ENCODE data around the gene SLC16A10. TPM values are rescaled to one million over a fixed set of nuclear protein-coding genes. Genes with fewer than 3 reads are reported as not detected.
A peak's percentile ranks its signal among the peaks of the same experiment; 100 is the strongest.

Gene SLC16A10
- 11.9 TPM for total RNA-seq
- long read RNA-seq, transcript SLC16A10-202 (6 exons, 2,508 nt): major isoform, 13 of 24 reads
- long read RNA-seq, partial matches to known transcripts: 3 of 24 reads
- long read RNA-seq, other reads (novel, unspliced or antisense): 8 of 24 reads

DNA sequence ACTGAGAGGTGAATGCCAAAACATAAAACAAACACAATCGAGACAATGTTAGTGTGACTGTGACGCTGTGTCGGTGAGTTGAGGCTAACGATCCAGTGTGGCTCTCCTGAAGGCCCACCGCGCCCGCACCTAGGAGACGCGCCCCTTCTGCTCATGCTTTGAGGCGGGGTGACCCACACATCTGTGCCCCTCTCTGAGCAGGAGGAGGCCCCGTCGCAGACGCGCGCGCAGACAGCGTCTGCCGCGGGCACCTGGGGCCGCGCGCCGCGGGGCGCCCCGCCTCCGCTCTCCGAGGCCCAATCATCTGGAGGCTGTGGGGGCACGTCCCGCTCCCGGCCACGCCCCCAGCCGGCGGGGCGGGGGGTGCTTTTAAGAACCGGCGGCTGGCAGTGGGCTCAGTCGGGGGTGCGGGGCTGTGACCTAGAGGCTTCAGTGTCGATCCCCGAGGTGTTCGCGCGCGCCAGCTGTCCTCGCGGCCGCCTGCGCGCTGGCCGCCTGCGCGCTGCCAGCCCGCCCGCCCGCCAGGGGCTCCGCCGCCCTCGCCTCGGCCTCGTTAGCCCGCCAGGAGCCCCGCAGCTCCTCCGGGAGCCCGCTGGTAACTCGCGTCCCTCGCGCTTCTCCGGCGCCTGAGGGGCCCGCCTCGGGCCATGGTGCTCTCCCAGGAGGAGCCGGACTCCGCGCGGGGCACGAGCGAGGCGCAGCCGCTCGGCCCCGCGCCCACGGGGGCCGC is at the start of gene SLC16A10:
Gene SLC16A10, plus strand, starts transcription at position 398 of the 730 bp plus-strand sequence. Its CDS starts 250 bp downstream, at position 648.
- no peak for TF ChIP-seq CTCF (IDR thresholded peaks at IDR 0.05)
- H3K4me3 ChIP-seq: peak within 1 kb of the TSS; percentile 66
- intact Hi-C loops (cut with DNase I): no loop called here
- no peaks in the 10 kb centered on the region for H3K36me3 ChIP-seq
- ATAC-seq: peak; percentile 95
- peak; percentile 85 for DNase-seq
- no peaks in the 10 kb centered on the region for H3K9me3 ChIP-seq
- peak within 1 kb of the TSS; percentile 34 for H3K27ac ChIP-seq
- peaks cover 18% of the 10 kb centered on the region for H3K4me1 ChIP-seq
- H3K27me3 ChIP-seq (ENCODE audit: low read depth): peaks cover 25% of the 10 kb centered on the region

- no peak for TF ChIP-seq CTCF (IDR thresholded peaks at IDR 0.05)
- no peak overlapping the region for H3K4me3 ChIP-seq
- no peaks in the 10 kb centered on the region for H3K9me3 ChIP-seq
- intact Hi-C loops (cut with DNase I): no loop called here
- no peak for ATAC-seq
- no peaks in the 10 kb centered on the region for H3K27me3 ChIP-seq (ENCODE audit: low read depth)
- no peak overlapping the region for H3K27ac ChIP-seq
- H3K36me3 ChIP-seq: no peaks in the 10 kb centered on the region
- DNase-seq: no peak
- H3K4me1 ChIP-seq: no peaks in the 10 kb centered on the region
These were observed 48.6 kb upstream of the SLC16A10 start for GRCh38 chr6:111038534-111039252.

- no peak for DNase-seq
- no peaks in the 10 kb centered on the region for H3K4me1 ChIP-seq
- ATAC-seq: no peak
These were observed 45.4 kb upstream of the SLC16A10 start for GRCh38 chr6:111041917-111042316.

GRCh38 chr6:111047244-111047643 is 40.1 kb upstream of the SLC16A10 start:
- DNase-seq: no peak
- H3K4me1 ChIP-seq: no peaks in the 10 kb centered on the region

More at GRCh38 chr6:111041917-111042316, 45.4 kb upstream of the SLC16A10 start:
- intact Hi-C loops (cut with DNase I): no loop called here
- Histone ChIP-seq H3K27ac (no peak overlapping the region), H3K27me3 (ENCODE audit: low read depth) (no peaks in the 10 kb centered on the region), H3K4me3 (no peak overlapping the region), H3K36me3 (no peaks in the 10 kb centered on the region), H3K9me3 (no peaks in the 10 kb centered on the region)
- no peak for TF ChIP-seq CTCF (IDR thresholded peaks at IDR 0.05)

More at GRCh38 chr6:111047244-111047643, 40.1 kb upstream of the SLC16A10 start:
- Histone ChIP-seq H3K27me3 (ENCODE audit: low read depth) (no peaks in the 10 kb centered on the region), H3K4me3 (no peak overlapping the region), H3K36me3 (no peaks in the 10 kb centered on the region), H3K27ac (no peak overlapping the region), H3K9me3 (no peaks in the 10 kb centered on the region)
- intact Hi-C loops (cut with DNase I): no loop called here
- no peak for TF ChIP-seq CTCF (IDR thresholded peaks at IDR 0.05)
- no peak for ATAC-seq
